HG02642 (cell line): ENCODE results near the gene SMS.
"Not testable (repeated sequence)": the region's sequence is repeated elsewhere in the genome, so short reads cannot be mapped to it uniquely, and the experiment has no call there.

ENCODE experiments used
- ATAC-seq: cut with Tn5 transposase; IDR thresholded peaks from one replicate; pipeline ENCODE4 v1.9.1; 2021; ENCODE audit warnings: mild to moderate bottlenecking; ENCODE audit not compliant: unreplicated experiment, poor library complexity

SMS gene

GRCh38 chrX:21949689-21950088 lies 9.2 kb downstream of the SMS start:
- ATAC-seq, result no peak

DNA sequence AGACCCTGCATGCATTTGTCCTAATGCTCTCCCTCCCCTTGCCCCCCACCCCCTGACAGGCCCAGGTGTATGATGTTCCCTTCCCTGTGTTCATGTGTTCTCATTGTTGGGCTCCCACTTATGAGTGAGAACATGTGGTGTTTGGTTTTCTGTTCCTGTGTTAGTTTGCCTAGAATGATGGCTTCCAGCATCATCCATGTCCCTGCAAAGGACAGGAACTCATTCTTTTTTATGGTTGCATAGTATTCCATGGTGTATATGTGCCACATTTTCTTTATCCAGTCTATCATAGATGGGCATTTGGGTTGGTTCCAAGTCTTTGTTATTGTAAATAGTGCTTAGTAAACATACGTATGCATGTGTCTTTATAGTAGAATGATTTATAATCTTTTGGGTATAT lies 10.0 kb downstream of the SMS start:
- ATAC-seq, result not testable (repeated sequence)

DNA sequence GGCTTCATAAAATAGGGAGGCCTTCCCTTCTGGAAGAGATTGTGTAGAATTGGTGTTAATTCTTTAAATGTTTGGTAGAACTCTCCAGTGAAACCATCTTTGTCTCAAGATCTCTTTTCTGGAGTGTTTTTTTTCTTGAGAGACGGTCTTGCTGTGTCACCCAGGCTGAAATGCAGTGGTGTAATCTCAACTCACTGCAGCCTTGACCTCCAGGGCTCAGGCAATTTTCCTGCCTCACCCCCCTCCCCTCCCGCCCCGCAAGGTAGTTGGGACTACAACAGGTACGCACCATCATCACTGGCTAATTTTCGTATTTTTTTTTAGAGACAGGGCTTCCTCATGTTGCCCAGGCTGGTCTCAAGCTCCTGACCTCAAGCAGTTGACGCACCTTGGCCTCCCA lies 12.1 kb downstream of the SMS start:
- no peak for ATAC-seq

DNA sequence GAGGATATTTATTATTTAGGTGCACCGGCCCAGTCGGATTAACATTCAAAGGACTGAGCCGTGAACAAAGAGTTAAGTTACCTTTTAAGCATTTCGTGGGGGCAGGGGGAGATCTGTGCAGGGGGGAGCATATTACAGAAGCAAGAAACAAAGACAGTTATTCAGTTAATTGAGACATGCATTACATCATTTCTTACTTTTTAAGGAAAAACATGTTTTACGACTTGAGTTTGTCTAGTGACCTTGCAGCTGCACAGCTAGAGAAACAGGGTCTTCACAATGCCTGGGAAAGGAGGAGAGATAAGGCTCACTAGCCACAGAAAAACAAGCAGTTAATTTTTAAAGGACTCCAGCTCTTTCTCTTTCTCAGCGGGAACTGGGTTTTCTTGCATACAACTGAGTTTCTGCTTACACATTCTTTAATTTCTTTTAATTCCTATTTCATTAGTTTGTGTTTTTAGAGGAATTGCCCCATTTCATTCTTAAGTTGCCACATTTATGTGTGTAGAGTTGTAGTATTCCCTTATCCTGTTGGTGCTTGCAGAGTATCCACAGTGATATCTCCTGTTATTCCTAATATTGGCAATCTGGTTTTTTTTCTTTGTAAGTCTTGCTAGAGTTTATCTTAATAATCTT lies 12.8 kb downstream of the SMS start:
- ATAC-seq, result not testable (repeated sequence)

DNA sequence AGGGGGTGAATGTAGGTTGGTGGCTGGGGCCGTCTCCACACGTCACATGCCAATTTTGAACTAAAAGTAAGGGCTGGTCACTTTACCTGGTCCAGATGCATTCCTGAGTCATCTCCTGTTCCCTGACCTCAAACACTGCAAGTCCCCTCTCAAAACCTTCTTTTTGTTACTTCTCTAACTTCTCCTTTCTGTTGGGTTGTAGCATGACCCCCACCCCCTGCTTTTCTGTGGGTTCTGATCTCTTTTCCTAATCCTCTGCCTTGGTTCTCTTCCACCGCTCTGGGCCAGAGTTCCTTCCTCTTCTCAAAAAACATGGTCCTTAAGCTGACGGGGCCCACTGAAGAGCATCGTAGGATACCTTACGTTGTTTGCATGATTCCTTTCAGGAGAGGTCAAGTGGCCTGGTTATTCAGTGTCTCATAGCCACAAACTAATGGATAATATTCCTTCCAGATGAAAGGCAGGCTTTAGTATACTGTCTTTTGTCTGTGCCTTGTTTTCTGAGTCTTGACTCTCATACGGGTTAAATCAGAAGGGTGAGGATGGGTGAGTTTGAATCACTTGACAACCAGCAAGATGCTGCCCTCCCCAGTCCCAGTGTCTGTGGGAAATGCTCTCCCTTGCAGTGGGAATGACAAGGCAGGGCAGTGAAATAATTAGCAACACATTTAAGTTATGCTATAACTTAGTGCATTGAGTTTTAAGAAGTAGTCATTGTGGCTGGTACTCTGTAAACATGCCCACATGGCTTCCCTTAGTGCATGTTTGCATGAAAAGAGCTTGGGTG lies 15.1 kb downstream of the SMS start:
- ATAC-seq, result no peak

- ATAC-seq, result no peak
Observed at GRCh38 chrX:21956783-21957182, 16.3 kb downstream of the SMS start.

DNA sequence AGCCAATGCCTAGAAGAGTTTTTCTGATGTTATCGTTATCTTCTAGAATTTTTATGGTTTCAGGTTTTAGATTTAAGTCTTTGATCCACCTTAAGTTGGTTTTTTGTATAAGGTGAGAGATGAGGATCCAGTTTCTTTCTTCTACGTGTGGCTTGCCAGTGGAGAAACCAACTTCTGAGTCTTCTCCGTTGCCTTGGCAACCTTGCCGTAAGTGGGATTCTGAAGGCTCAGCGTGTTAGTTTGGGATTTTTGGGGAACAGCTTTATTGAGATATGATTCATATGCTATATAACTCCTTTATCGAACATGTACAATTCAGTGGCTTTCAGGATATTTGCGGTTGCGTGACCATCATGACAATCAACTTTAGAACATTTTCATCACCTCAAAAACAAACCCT lies 17.7 kb downstream of the SMS start:
- no peak for ATAC-seq

DNA sequence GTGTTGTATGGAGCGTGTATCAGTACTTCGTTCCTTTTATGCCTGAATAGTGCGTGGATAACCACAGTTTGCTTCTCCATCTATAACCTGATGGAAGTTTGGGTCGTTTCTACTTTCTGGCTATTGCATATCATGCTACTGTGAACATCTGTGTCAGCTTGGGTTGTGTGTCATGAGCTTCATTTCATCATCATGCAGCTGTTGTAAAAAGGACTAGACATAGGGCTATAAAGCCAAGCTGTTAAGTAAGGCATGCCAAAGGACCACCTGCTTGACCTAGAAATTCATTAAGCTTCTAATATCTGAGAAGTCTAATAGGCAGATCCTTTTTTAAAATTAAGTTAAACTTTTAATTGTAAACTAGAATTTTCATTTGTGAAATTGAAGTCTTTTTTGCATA lies 18.4 kb downstream of the SMS start:
- no peak for ATAC-seq

- ATAC-seq, result no peak
Observed at GRCh38 chrX:21959362-21960051, 19.0 kb downstream of the SMS start.

DNA sequence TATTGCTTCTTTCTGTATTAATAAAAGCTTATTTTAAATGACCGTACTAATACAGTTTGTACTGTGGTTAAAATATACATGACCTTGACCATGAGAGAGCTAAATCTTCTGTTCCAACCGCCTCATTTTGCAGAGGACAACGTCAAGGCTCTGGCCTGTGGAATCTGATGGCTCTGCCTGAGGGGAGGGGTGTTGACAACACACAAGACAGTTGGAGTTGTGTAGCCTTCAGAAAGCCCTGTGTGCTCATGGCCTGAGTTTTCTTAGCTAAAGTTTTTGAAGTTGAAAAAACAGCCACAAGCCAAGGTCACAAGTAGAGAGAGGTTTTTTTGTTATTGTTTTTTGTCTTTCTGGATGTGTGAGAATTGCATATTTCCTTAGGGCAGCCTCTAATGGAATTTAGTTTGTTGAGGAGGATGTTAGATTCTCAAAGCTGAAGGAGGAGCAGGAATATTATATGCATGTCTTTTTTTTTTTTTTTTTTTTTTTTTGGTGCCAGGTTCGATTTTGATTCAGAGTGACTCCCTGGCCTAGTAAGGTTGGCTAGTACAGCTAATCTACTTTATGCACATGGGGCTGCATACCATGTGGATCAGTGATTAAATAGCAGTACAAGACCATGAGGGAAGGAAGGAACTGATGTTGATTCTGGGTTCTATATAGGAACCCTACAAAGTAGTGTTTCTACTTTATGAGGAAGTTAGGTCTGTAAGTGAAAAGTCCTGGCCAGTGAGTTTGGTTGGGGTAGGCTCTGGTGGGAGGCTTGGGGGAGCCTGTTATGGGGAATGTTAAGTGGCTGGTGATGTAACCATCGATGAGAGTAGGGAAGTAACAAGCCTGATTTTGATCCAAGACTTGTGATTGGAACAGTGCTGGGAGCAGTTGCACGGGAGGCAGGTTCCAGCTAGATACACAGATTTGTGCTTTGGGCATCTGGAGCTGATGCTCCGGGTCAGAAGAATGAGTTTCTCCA lies 20.3 kb downstream of the SMS start:
- ATAC-seq, result no peak

- no peak for ATAC-seq
Observed at GRCh38 chrX:21962361-21962760, 21.9 kb downstream of the SMS start.

GRCh38 chrX:21963269-21963668 lies 22.8 kb downstream of the SMS start:
- ATAC-seq, result no peak

DNA sequence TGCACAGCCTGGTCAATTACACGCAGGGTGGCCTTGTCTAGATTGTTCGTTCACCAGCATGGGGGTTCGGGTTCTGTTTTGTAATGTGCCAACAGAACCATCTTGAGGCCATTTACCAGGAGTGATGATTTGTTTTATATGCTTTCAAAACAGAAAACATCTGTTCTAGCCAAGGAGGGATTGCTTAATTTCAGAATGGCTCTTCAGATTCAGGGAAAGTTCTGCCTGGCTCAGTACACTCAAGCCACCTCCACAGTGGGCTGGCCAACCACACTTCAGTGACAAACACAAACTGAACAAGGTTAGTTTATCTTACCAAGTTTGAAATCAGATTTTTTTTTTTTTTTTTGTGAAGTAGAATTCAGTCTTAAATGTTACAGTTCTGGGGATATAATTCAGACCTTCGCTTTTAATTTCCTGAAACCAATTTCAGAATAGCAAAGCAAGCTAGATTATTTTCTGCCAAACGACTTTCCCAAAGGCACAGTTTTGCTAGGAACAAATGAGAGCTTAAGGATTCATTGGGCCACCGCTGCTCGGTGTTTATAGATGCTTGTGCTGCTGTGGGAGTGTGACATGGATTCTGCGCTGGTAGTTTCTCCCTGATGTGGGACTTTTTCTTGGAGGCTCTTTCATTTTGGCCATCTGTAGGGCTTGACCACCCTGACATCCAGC lies 23.4 kb downstream of the SMS start:
- ATAC-seq, result no peak

DNA sequence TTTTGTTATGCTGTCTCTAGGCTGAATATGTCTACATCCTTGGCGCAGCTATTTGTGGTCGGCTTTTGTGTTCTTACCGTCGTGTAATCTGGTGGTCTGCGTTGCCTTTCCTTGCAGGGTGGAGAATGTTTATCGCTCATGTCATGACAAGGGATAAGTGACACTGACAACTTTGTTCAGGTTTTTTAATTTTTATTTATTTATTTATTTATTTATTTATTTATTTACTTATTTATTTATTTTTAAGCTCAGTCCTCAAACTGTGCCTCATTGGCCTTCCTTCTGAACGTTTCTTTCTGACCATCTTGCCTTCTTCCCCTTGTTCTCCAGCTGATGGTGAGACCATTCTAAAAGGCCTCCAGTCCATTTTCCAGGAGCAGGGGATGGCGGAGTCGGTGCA lies 26.4 kb downstream of the SMS start:
- ATAC-seq, result no peak

GRCh38 chrX:21968333-21968732 lies 27.8 kb downstream of the SMS start:
- no peak for ATAC-seq

DNA sequence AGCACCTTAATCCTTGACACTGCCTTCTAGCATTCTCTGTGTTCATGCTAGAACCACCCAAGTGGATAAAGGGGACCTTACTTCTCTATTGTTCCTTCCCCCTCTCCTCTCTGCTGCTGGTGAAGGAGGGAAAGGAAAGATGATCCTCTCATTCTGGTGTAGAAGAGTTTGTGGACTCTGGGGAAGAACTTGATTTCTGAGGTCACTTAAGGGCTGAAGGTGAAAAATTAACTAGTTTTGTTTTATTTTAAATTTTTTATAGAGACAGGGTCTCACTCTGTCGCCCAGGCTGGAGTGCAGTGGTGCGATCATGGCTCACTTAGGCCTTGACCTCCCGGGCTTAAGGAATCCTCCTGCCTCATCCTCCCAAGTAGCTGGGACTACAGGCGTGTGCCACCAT lies 29.8 kb downstream of the SMS start:
- ATAC-seq, result no peak

DNA sequence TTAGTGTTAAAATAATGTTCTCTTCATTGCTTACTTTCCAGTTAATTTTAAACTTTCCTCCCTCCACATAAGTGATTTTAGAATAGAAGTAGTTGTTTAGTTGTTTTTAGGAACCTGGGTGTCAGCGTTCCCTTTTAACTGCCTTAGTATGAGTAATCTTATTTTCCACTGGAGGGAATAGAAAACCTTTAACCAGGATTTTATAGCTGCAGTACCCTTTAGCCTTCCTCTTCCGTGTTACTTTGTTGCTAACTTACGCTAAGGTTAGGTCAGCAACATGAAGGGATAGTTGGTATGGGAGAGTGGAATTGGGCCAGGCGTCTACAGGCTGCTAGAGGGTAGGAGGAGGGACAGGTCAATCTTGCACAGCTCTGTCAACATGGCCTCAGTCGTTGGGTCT lies 31.5 kb downstream of the SMS start:
- no peak for ATAC-seq

GRCh38 chrX:21972721-21973120 lies 32.2 kb downstream of the SMS start:
- no peak for ATAC-seq

GRCh38 chrX:21973321-21974010 lies 33.0 kb downstream of the SMS start:
- ATAC-seq, result no peak
